CD4-positive, alpha-beta T cell treated with Interleukin-6 for 4 hours (primary cell): ENCODE measurements around the gene NUP35.
"Not testable (repeated sequence)": the region's sequence is repeated elsewhere in the genome, so short reads cannot be mapped to it uniquely, and the experiment has no call there.

ENCODE experiments used
- DNase-seq: peaks from one replicate; pipeline ENCODE4 v3.0.0-alpha.2; 2020; ENCODE audit warnings: mixed read lengths

The NUP35 gene

DNA sequence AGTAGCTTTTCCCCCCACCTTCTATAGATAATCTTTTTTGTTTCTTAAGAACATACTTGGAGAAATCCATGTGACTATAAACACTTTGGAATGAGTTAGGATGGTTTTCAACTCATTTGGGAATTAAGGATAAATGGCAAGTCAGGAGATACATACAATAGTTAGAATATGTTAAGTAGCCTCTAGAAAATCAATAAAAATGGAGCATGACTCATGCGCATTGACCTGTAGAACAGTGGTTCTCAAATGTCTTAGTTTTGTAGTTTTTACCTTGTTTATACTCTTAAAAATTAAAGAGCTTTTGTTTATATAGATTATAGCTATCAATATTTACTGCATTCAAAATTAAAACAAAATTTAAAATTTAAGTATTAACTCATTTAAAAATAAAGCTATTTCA, 24.7 kb downstream of the NUP35 start:
- no peak for DNase-seq

DNA sequence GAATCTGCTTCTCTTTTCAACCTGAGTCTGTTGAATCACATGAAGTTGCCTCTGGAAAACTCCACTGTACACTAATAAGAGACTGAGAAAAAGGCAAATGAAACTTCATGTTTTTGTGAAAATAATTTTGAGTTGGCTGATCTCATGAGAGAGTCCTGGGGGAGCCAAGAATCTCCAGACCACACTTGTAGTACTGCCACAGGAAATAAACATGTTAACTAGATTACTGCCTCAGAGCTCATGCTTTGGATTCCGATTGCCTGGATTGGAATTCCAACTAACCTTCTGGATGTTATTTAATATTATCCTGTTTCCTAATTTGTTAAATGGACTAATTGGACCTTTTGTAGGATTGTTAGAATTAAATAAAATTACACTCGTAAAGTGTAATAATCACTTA, 25.2 kb downstream of the NUP35 start:
- DNase-seq = no peak

DNA sequence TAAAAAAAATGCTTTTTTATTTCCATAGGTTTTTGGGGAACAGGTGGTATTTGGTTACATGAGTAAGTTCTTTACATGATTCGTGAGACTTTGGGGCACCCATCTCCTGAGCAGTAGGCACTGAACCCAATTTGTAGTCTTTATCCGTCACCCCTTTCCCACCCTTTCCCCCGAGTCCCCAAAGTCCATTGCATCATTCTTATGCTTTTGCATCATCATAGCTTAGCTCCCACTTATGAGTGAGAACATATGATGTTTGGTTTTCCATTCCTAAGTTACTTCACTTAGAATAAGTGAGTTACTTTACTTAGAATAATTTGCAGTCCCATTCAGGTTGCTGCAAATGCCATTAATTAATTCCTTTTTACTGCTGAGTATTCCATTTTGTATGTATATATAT, 28.0 kb downstream of the NUP35 start:
- not testable (repeated sequence) for DNase-seq

DNA sequence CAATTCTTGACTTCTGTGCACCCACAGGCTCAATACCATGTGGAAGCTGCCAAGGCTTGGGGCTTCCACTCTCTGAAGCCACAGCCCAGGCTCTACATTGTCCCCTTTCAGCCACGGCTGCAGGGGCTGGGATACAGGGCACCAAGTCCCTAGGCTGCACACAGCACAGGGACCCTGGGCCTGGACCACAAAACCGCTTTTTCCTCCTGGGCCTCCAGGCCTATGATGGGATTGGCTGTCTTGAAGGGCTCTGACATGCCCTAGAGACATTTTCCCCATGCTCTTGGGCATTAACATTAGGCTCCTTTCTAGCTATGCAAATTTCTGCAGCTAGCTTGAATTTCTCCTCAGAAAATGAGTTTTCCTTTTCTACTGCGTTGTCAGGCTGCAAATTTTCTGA, 29.7 kb downstream of the NUP35 start:
- DNase-seq = no peak

DNA sequence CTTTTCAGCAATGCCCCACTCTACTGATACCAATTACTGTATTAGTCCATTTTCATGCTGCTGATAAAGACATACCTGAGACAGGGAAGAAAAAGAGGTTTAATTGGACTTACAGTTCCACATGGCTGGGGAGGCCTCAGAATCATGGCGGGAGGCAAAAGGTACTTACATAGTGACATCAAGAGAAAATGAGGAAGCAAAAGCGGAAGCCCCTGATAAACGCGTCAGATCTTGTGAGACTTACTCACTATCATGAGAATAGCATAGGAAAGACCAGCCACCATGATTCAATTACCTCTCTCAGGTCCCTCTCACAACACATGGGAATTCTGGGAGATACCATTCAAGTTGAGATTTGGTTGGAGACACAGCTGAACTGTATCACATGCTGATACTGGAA, 30.5 kb downstream of the NUP35 start:
- DNase-seq = not testable (repeated sequence)

DNA sequence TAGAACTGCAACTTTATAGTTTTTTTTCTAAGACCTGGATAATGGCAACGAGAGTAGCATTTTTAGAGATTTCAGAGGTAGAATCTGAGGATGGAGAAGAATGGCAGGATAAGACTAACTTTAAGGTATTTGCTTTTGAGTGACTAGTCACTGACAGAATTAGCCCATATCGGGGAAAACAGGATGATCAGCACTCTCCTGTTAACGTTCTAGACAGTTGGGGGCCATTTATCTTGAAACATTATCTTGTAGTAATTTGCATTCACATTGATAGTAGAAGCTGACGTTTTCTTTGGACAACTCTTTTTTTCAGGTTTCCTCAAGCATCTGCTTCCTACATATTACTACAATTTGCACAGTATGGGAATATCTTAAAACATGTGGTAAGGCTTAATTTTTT, 32.9 kb downstream of the NUP35 start:
- no peak for DNase-seq

DNA sequence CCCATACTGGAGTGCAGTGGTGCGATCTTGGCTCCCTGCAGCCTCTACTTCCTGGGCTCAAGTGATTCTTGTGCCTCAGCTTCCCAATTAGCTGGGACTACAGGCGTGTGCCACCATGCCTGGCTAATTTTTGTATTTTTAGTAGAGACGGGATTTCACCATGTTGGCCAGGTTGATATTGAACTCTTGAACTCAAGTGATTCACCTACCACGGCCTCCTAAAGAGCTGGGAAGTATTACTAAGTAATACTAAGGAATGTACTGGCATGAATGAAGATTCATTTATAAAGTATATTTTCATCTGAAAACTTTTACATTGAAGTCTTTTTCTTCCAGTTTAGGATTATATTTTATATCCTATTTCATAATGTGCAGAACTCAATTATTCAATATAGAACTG, 38.1 kb downstream of the NUP35 start:
- DNase-seq = no peak

DNA sequence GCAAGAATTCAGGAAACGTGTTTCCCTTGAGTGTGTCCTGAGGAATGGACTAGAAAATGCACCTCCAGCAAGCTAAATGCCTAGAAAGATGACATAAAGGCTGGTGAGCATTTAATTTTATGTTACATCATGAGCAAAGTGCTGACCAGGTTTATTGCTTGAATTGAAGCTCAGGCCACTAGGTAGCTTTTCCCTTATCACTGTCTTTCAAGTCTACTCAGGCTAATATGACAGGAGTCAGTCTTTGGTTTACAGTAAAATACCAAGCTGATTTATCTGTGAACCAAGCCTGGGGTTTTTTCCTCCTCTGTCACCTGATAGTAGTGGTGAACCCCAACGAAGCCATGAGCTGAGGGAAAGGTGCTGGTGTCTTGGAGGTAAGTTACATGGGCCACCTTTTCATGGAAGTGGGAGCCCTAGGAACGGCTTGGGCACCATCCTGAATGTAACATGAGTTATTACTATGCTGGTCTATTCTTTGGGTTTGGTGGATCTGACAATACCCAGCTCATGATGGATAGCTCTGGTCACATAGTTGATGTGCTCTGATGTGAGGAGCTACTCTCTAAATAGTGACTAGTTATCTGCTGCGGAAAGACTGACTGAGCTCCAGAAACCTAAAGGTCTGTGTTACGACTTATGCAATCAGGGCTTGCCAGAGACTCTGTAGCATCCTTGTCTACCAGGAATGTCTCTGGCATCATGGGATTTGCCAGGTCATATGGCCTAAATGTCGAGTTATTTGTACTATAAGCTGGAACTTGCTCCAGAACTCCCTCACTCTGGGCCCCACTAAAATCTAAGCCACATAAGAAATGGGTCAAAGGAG, 39.8 kb downstream of the NUP35 start:
- no peak for DNase-seq

DNA sequence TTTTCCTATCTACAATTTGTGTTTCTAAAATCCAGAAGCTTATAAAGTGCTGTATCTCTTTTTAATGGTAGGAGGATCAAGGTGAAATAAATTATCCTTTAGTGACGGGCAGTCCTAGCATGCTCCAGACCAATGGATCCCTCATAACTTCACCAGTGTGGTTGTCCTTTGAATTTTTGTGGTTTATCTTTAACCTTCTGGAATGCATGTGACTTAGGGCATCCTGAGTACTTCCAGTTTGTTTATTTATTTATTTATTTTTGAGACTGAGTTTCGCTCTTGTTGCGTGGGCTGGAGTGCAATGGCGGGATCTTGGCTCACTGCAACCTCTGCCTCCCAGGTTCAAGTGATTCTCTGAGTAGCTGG, 40.4 kb downstream of the NUP35 start:
- DNase-seq = no peak

DNA sequence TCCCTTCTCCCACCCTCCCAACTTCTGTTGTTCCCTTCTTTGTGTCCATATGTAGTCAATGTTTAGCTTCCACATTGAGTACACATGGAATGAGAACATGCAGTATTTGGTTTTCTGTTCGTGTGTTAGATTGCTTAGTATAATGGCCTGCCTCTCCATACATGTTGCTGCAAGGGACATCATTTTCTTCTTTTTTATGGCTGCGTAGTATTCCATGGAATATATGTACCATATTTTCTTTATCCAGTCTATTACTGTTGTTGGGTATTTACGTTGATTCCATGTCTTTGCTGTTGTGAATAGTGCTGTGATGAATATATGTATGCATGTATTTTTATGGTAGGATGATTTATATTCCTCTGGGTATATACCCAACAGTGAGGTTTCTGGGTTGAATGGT, 42.0 kb downstream of the NUP35 start:
- DNase-seq = no peak

DNA sequence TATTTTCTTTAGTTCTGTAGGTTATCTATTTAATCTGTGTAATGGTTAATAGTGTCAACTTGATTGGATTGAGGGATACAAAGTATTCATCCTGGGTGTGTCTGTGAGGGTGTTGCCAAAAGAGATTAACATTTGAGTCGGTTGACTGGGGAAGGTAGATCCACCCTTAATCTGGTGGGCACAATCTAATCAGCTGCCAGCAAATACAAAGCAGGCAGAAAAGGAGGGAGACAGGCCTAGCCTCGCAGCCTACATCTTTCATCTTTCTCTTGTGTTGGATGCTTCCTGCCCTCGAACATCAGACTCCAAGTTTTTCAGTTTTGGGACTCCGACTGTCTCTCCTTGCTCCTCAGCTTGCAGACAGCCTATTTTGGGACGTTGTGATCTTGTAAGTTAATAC, 42.7 kb downstream of the NUP35 start:
- not testable (repeated sequence) for DNase-seq

DNA sequence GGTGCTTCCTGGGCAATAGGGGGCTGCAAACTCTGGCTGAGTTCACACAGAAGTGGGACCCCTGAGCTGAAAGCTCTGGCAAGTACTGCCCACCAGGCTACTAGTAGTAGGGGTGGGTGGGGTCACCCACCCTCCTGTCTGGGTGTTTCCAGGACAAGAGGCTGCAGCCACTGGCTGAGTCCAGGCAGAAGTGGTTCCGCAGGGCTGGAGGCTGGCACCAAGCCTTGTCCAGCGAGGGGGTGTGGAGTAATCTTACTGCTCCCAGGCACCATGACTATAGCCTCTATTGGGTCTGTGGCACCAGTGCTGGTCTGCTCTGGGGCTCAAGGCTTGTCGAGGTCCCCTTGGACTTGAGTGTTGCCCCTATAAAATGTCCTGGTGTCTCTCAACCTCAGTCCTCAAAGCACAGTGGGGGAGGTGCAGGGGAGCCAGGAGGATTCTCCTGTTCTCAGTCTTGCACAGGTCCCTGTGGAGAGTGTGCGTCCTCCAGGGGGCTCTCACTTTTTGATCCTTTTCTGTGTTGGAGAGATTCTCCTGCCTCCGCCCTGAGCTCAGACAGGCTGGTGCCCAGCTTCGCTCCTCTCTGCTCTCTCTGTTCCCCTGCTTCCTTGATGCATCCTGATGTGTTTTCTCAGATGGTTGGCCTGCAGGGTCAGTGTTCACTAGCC, 48.1 kb downstream of the NUP35 start:
- no peak for DNase-seq

DNA sequence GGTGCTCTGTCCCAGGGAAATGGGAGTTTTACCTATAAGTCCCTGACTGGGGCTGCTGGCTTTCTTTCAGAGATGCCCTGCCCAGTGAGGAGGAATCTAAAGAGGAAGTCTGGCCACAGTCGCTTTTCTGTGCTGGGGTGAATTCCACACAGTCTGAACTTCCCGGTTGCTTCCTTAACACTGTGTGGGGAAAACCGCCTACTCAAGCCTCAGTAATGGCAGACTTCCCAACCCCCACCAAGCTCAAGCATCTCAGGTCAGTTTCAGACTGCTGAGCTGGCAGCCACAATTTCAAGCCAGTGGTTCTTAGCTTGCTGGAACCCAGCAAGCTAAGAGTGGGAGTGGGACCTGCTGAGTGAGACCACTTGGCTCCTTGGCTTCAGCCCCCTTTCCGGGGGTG, 54.9 kb downstream of the NUP35 start:
- no peak for DNase-seq

DNA sequence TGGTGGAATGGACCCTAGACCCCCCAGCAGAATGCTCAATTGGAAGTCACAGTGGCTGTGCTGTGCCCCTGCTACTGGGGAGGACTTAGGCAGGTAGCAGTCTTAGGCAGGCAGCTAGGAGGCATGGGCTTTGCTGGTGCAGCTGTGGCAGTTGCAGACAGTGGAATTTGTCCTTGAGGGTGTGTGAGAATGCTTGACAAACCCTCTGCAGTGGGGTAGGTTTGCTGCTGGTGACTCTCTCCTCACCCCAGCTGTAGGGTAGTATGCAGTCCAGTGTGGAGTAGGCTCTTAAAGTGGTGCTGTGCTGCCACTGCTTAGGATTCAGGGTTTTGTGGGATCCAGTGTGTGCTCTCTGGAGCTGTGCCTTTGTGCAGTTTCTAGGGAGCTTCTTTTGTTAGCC, 61.3 kb downstream of the NUP35 start:
- no peak for DNase-seq

DNA sequence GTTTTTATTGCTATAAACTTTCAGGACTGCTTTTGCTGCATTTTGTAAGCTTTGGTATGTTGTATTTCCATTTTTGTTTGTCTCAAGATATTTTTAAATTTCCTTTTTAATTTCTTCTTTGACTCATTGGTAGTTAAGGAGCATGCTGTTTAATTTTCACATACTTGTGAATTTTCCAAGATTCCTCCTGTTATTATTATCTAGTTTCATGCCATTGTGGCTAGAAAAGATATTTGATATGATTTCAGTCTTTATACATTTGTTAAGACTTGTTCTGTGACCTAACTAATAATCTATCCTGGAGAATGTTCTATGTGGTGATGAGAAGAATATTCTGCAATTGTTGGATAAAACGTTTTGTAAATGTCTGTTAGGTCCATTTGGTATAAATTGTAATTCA, 62.1 kb downstream of the NUP35 start:
- DNase-seq = no peak

DNA sequence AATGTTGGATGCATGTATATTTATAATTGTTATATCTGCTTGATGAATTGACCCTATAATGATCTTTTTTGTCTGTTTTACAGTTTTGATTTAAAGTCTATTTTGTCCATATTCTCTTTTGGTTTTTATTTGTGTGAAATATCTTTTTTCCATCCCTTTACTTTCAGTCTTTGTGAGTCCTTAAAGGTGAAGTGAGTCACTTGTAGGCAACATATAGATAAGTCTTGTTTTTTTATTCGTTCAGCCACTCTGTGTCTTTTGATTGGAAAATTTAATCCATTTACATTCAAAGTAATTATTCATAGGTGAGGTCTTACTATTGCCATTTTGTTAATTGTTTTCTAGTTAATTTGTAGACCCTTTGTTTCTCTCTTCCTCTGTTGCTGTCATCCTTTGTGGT, 62.5 kb downstream of the NUP35 start:
- no peak for DNase-seq

DNA sequence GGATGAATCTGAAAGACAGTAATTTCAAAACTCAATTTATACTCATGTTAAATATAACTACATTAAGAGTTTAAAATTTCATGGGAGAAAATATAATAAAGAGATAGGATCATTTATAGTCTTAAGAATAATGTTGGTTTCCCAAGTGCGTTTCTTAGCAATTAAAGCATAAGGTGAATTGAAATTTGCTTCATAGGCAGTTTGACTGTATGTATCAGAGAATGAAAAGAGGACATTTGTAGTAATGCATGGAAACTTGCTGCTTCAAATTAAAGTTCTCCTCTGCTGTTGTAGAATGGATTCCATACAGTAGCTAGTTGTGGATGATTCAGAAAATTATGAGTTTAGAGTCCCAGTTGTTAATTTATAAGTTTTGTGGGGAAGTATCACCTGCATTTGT, 68.1 kb downstream of the NUP35 start:
- DNase-seq = no peak

DNA sequence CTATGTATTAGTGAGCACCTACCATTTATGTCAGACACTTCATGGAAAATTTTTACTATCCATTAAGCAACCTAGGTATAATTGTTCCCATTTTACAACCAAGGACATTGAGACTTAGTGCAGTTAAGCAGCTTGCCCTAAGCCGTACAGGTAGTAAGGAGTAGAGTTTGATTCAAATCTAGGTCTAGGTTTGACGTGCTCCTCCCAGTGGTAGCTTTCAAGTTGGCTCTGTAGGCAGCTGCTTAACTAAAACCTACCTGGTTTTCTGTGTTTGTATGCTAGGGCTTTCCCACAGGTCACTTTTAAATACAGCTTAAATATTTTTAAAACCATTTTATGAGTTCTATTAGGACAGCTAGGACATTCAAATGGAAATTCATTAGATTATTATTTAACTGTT, 69.7 kb downstream of the NUP35 start:
- DNase-seq = no peak

DNA sequence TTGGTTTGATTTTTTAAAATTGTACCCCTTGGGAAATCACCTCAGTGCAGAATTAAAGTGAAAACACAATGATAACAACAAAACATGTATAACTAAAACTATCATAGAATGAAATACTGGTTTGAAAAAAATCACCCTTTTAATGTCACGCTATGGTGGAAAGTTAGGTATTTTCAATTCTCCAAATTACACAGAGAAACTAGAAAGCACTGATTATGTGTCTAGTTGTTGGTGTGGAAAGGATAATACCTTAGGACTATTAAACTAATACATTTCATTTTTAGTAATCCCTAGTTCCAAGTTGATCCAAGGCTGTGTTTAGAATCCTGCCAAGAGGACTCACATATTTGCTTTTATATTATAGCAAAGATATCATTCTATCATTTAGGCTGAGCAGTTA, 71.2 kb downstream of the NUP35 start:
- DNase-seq = no peak

DNA sequence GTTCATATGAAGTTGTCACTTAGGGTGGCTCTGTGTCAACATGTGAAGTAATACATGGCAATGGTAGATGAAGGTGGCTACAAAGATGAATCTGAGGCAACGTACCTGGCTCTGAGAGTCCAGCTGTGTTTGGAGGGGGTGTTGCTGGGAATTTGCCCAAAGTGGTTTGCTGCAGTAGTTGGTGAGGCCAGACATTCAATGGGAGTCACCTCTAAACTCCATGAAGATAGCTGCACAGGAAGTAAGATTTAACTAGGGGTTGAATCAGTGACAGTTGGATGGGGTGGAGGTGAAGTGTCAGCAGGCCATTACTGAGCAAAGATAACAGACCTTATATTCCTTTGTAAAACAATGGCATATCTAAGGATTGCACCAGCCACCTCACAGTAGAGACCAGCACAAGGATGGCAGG, 71.8 kb downstream of the NUP35 start:
- DNase-seq = no peak

DNA sequence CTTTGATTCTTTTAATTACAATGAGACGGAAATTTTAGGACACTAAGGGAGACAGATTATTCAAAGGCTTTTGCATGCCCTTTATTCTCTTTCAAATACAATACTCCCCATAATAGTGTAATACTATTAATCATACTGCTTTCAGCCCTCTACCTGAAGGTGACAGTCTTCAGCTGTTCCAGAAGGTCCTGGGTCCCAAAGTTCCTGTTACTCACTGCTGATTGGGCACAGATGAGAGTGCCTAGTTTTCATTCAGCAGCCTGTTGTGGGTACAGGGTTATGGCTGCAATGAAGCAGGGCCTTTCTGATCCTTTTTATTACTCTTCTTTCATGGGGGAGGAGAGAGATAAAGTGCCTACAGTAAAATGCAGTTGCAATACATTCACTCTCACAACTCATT, 80.2 kb downstream of the NUP35 start:
- no peak for DNase-seq

DNA sequence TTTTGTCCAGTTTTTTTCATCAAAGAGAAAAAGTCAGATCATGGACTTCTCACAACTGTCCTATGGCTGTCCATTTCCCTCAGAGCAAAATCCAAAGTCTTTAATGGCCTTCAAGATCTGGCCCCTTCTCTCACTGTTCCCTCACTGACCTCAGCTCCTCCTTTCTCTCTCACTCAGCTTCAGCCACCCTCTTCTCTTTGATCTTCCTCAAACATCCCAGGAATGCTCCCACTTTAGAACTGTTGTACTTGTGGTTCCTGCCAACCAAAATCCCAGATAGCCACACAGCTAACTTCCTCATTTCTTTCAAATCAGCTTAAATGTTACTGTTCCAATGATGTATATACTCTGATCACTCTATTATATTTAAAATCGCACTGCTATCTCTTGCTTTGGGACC, 82.9 kb downstream of the NUP35 start:
- DNase-seq = no peak

DNA sequence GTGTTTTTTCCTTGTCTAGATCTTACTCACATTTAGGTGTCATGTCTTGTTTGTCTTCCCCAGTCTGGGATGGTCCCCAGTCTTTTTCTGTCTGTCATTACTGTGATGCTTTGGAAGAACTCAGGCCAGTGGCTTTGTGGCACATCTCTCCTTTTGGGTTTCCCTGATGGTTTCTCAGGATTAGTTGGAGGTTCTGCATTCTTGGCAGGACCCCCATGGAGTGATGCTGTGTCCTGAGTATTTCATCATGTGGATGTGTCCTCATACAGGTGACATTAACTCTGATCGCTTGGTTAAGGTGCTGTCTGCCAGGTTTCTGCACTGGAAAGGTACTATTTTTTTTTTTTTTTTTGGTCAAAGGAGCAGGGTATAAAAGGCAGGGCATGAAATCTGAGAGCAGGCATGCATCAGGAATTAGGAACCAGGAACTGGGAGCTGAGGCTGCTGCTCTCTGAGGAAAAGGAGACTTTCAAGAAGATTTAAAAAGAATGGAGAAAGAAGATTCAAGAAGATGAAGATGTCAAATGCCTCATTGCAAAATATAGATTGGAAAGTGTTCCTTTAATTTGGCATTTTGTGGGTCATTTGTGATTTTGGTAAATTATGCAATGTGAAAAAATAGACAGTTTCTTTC, 85.3 kb downstream of the NUP35 start:
- no peak for DNase-seq
